Stimulated activated CD4-positive, alpha-beta T cell treated with anti-CD3 and anti-CD28 coated beads, TNF-alpha, amount 100 ng/mL, for 4 hours (primary cell): ENCODE data around the gene RAB5A.
"Not testable (repeated sequence)": the region's sequence is repeated elsewhere in the genome, so short reads cannot be mapped to it uniquely, and the experiment has no call there.

Experiments
- DNase-seq, 3 experiments: peaks; one replicate each; pipeline ENCODE4 v3.0.0-alpha.2; 2020; ENCODE audit warnings: low read depth in 3 of 3

Gene RAB5A

DNA sequence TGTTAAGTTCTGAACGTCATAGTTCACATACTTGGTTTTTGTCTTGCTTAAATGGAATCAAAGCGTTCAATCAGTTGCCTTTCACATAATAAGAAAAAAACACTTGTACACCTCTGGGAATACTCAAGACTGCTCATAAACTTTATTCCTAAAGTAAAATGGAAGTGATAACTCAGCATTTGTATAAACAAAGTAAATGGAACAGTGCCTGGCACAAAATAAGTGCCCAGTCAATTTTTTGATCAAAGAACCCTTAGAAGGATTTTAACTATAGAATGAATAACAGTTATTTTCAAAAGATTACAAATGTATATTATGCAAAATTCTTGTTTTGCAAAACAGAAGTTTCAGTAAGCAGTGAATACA lies 1.3 kb downstream of the RAB5A start:
- DNase-seq: no peak

DNA sequence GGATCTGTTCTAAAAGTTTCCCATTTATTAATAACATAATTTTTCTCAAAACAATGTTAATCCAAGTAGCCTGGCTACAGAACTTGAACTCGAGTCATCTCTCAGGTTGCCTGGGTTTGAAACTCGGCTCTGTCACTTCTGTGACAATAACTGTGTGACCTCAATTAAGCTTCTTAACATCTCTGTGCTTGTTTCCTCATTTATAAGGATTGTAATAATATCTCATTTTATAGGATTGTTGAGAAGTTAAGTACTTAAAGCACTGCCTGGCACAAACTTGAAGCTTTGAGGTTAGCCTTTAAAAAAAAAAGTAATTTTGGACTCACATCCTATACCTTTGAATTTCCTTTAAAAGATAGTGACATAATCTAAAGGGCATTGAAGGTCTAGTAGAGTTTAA lies 3.4 kb downstream of the RAB5A start:
- no peak for DNase-seq

DNA sequence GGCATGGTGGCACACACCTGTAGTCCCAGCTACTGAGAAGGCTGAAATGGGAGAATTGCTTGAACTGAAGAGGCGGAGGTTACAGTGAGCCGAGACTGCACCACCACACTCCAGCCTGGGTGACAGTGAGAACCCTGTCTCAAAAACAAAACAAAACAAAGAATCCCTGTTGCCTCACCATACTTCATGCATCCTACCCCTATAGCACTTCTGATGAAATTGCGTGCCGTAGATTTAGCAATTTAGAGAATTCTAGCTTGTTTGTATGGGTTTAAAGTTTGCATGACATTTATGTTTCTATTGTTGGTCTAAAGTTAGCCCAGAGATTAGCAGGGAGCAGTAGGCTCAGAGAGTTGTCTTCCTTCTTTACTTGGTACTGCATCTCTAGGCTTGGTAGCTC lies 7.8 kb downstream of the RAB5A start:
- no peak for DNase-seq

DNA sequence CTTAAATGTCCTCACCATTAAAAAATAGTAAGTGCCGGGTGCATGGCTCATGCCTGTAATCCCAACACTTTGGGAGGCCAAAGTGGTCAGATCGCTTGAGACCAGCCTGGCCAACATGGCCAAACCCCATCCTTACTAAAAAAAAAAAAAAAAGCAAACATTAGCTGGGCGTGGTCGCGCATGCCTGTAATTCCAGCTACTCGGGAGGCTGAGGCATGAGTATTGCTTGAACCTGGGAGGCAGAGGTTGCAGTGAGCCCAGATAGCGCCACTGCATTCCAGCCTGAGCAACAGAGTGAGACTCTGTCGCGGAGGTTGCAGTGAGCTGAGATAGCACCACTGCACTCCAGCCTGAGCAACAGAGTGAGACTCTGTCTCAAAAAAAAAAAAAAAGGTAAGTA lies 10.5 kb downstream of the RAB5A start:
- not testable (repeated sequence) for DNase-seq

DNA sequence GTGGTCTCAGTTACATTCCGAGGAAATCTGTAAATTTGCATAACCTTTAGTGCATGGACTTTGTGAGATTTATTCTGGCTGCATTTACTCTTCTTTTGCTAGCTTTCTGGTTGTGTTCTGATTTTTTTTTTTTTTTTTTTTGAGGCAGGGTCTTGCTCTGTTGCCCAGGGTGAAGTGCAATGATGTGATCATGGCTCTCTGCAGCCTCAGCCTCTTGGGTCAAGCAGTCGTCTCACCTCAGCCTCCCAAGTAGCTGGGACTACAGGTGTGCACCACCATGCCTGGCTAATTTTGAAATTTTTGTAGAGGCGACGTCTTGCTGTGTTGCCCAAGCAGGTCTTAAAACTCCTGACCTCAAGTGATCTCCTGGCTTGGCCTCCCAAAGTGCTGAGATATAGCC lies 12.6 kb downstream of the RAB5A start:
- no peak for DNase-seq

DNA sequence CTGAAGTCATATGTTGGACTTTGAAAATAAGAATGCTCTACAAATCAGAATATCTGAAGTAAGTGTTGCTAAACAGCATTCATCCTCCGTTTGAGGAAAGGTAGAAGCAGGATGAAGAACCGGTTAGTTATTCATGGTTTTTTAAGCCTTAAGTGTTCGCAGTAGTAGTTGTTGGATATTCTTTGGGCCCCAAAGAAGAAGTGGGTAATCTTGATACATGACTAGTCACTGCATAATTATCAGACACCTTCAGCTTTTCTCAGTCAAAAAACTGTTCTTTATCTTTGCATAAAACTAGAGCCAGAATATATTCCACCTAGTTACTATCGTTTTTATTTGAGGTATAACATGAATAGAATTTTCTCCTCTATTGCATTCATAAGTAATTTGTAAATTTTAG lies 13.8 kb downstream of the RAB5A start:
- no peak for DNase-seq

DNA sequence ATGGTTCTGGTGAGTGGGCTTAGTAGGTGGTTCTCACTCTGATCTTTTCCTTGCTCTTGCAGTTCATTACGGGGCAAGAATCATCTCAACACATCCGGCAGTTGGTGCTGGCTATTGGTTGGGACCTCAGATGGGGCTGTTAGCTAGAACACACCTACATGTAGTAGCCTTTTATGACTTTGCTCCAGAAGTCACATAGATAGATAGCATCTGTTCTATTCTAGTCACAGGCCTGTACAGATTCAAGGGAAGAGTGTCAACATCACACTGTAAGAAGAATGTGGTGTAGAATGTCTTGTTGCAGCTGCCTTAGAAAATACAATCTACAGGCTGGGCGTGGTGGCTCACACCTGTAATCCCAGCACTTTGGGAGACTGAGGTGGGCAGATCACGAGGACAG lies 15.1 kb downstream of the RAB5A start:
- no peak for DNase-seq

DNA sequence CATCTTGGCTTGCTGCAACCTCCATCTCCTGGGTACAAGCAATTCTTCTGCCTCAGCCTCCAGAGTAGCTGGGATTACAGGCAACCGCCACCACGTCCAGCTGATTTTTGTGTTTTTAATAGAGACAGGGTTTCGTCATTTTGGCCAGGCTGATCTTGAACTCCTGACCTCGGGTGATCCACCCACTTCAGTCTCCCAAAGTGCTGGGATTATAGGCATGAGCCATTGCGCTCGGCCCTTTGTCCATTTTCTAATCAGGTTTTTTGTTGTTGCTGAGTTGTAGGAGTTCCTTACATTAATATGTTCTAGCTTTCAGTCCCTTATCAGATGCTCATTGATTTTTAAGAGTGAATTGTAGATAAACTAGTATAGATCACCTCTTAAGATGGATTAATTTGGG lies 20.3 kb downstream of the RAB5A start:
- no peak for DNase-seq

DNA sequence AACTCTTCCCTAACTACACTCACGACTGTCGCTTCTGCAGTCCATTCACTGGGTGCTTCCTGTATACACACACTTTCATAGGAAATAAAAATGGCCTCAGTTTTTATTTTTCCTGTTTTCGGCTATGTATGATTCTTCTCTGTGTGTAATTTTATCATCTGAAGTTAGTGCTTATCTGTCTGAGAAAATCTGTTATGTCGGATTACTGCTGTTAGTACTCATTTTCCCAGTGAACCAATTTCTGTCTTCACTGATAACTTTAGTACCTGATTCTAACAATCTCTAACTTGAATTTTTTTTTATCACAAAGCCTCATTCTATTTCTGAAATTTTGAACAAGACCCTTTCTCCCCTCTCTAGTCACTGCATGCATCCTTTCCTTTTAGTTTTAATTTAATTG lies 20.9 kb downstream of the RAB5A start:
- DNase-seq: no peak

DNA sequence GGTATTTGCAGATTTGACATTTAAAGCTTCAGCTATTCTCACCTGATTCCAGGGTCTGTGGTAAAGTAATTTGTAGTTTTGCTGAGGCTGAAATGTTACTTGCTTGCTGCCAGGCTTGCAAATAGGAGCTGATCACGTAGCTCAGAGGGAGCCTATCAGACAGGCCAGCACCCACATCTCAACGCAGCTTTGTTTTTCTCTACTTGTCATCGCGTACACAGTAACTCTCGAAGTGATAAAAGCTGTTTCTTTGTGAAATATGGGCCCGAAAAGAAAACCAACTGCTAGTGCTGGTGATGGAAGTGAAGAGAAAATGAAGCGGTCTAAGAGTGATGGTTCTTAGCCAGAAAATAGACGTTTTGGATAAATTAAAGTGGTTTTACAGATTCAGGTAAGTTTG lies 23.4 kb downstream of the RAB5A start:
- no peak for DNase-seq

DNA sequence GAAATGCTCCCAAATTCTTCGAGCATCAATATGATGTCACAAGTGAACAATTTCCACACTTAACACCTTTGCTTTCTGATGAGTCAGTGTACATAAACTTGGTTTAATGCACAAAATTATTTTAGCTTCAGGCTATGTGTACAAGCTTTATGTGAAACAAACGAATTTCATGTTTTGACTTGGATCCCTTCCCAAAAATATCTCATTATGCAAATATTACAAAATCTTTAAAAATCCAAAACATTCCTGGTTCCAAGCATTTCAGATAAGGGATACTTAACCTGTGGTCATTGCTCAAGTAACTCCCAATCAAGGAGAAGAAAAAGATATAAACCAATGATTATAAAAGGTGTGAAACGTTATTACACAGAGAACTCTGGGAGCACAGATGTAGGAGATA lies 25.2 kb downstream of the RAB5A start:
- no peak for DNase-seq

DNA sequence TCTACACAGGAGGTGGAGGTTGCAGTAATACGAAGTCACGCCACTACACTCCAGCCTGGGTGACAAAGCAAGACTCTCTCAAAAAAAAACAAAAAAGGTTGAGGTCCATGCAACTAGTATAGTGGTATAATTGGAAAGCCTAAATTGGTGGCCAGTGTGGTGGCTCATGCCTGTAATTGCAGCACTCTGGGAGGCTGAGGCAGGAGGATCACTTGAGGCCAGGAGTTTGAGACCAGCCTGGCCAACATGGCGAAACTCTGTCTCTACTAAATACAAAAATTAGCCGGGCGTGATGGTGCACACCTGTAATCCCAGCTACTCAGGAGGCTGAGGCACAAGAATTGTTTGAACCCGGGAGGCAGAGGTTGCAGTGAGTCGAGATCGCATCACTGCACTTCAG lies 42.0 kb downstream of the RAB5A start:
- DNase-seq: not testable (repeated sequence)

DNA sequence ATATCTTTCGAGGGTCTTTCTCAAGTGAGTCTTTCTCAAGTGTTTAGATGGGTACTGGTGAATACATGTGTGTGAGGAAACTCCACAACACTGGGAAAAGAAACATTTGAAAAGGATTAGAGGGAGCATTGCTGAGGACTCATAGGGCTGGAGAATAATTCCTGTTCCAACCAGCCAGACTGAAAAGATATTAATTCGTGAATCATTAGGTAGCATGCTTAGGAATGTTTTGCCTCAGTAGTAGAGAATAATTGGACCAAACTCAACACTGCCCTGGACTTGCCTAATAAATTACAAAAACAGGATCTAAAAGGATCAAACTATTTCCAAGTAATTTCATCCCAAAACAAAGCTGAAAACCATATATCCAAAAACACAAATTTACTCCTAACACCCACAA lies 47.9 kb downstream of the RAB5A start:
- DNase-seq: no peak

DNA sequence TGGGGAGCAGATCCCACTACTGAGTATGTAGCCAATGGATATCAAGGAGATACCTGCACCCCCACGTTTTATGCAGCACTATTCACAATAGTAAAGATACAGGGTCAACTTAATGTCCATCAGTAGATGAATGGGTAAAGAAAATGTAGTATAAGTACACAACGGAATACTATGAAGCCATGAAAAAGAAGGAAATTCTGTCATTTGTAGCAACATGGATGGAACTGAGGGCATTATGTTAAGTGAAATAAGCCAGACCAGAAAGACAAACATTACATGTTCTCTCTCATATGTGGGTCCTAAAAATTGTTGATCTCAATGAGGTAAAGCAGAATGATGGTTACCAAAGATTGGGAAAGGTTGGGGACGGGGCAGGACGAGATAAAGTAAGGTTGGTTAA lies 50.6 kb downstream of the RAB5A start:
- DNase-seq: no peak

DNA sequence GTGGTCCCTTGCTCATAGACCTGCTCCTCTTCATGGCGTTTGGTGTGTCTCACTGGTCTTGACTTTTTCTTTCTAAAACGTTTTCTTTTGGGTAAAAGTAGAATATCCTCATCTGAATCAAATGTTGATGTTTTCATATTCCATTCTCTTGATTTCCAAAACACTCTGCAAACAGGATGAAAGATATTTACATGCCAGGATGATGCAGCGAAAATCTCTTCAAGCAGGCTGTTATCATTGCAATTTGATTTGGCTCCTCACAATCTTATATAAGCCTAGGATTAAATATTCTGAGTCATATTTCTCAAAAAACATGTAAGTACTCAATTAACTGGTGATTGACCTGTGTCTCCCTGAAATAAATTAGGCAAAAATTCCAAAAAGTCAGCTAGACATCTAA lies 55.0 kb downstream of the RAB5A start:
- no peak for DNase-seq

DNA sequence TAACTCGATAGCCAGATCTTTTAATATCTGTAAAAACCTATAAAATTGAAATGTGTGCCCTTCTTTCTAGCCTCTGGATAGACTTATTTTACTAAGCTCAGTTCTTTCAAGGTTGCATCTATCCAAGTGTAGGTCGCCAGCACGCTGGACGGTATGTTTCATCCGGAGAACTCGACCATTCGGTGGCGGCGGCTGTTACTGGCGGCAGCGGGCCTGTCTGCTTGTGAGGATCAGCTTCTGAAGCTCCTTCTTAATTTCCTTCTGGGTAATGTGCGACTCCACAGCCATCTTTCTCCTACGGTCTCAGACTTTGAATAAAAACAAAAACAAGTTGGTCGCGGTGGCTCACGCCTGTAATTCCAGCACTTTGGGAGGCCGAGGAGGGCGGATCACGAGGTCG lies 61.1 kb downstream of the RAB5A start:
- no peak for DNase-seq

DNA sequence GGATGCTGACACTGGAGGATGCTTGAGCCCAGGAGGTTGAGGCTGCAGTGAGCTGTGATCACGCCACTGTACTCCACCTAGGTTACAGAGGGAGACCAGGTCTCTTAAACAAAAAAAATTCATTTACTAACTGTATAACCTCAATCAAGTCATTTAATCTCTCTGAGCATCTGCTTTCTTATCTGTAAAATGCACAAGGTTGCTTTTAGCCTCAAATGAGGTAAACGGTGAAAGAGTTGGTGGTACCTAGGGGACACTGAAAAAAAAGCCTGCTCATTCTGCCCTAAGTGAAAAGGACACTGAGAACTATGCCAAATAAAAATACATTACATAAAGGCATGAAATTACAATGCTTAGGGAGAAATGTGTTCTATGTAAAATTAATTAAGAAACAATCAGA lies 61.7 kb downstream of the RAB5A start:
- no peak for DNase-seq

DNA sequence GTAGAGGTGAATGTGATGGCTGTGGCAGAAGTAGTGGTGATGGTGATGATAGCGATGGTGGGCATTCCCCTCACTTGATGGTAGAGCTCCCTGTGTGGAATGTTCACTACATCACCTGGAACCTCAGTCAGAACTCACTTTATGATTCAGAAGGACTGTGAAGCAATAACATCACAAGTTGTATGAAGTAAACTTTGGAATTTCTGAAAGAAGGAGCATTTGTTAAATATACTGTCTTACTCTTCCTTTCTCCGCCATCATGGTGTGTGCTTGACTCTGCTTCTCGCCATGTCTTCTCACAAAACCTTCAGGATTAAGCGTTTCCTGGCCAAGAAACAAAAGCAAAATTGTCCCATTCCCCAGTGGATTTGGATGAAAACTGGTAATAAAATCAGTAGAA lies 65.3 kb downstream of the RAB5A start, which contains the start of gene PP2D1:
TSS of gene PP2D1 (minus strand) at position 101 of the 400 bp plus-strand sequence. CDS start 192 bp downstream, outside the sequence.
- DNase-seq: no peak

DNA sequence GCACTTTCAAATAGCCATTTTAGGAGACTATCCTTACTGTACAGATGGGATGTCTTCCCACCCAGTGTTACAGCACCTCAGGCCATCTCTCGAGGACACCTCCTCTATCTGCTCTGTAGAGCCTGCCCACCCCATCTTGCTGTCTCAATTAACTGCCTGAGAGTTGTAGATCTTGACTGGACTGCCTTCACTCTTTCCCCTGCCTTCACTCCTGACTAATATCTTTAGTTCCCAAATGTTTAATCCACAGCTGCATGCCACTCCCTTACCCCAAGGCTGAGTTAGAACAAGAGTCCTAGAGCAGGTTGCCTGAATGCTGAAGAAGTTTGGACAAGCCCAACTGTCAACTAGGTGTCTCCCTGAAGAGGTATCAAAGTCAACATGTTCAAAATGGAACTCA lies 66.5 kb downstream of the RAB5A start:
- DNase-seq: no peak

DNA sequence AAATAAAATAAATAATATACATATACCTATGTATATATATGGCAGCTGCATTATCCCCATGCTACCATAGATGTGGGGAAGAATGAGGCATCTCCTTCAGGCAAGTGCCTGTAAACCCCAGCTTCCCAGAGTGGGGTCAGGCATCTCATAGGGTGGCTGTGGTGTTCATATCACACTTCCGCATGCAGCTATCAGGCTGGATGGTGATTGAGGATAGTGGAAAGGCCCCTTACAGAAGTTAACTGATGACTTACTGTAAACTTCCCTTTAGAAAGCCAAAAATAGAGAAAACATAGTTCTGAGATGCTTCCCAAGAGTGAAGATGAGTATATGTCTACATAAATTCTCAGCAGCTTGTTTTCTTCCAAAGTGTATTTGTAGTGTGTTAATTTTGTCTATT lies 68.6 kb downstream of the RAB5A start:
- no peak for DNase-seq

DNA sequence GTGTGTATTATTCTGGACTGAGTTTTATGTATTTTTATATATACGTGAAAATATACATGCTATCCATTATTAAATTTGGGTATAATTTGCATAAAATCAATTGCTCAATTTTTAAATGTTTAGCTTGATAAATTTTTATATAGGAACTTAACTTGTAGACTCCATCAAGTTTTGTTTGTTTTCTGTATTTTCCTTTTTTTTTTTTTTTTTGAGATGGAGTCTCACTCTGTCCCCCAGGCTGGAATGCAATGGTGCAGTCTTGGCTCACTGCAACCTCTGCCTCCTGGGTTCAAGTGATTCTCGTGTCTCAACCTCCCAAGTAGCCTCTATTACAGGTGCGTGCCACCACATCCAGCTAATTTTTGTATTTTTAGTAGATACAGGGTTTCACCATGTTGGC lies 69.2 kb downstream of the RAB5A start:
- not testable (repeated sequence) for DNase-seq

DNA sequence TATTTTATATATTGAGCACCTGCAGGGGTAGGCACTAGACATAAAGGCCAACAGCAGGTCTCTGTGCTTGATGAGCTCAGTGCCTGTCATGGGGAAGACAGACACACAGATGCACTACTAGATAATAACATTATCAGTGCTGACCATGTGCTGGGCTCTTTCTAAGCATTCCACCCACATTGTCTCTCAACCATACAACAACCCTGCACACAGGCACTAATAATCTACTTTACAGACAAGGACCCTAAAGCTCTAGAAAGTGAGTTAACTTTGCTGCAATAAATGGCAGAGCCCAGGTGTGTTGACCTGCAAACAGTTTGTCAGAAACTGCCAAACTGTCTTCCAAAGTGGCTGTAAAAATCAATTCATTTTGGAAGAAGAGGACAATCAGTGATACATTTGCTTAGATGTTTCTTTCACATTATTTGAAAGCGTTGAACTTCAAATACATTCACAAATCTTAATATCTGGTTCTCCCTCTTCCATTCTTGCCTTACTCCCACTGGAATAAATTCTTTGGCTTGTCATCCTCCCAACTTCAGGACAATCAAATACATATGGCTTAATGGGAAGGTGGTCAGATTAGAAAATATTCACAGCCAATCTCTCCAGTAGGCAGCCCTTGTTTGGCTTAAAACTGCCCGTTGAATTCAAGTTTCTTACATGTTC lies 76.2 kb downstream of the RAB5A start:
- no peak for DNase-seq

DNA sequence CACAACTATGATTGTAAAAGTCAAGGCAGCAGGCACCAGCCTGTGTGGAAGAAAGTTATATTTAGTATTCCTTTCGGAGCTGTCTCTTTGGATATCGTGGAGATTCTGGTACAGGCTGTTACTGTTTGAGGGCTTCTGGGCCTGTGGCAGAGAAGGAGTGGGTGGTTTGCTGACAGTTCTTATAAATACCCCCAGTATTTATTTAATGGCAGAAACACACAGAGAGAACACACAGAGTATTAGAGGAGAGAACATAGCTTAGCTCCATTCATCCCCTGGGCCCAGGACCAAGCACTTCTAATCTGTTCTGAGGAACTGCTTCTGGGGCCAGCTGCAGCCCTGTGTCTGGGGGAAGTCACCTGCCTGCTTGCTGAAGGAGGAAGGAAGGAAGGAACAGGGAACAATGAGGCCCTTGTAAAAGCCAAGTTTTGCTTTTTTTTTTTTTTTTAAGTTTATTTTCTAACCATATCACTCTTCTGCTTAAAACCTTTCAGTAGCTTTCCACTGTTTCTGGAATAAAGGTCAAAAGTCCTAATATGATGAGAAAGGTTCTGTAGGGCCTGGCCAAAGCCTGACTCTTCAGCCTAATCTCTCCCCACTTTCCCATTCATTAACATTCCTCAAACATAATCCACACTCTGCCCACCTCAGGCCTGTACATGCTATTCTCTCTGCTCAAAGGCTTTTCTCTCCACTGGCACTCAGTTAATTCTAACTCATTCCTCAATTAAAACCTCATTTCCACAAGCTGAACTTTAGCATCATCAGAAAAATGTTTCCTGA lies 76.9 kb downstream of the RAB5A start:
- DNase-seq: no peak

DNA sequence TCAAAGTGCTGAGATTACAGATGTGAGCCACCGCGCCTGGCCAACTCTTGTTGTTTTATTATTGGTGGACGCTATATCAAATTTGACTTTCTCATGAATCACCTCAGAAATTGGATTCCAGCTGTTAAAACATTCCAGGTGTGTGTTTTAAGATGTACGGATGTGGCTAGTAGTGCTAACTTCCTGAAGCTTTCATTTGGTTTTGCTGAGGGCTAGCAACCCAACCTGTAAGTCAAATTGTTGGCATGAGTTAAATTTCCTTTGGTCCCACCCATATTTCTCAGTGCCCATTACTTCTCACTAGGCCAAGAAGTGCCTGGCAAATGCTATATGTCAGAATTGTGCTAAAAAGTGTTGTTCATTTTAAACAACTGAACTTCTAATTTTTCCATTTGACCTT lies 80.2 kb downstream of the RAB5A start:
- DNase-seq: no peak
